Thymus (tissue), 11 donors: ENCODE data around the gene ZFP36. TPM values are rescaled to one million over a fixed set of nuclear protein-coding genes. Genes with fewer than 3 reads are reported as not detected.
A peak's percentile ranks its signal among the peaks of the same experiment; 100 is the strongest.

Source experiments
- DNase-seq, 9 donors: peaks; one replicate each; pipeline ENCODE4 v3.0.0-alpha.2; 2013; ENCODE audit warnings: low spot score in 9 of 9, low read depth in 6 of 9, missing footprints in 1 of 9
- H3K27ac ChIP-seq, 2 donors: one replicate each; pipeline ENCODE4 v1.5.1; 2013; ENCODE audit warnings: control low read depth in 1 of 2, low read depth in 1 of 2, low read length in 1 of 2, mild to moderate bottlenecking in 1 of 2, moderate library complexity in 1 of 2
- H3K27me3 ChIP-seq, 2 donors: one replicate each; pipeline ENCODE4 v1.5.1; 2013; ENCODE audit warnings: low read length in 1 of 2; ENCODE audit not compliant: control insufficient read depth in 2 of 2, insufficient read depth in 1 of 2
- H3K36me3 ChIP-seq, 2 donors: one replicate each; pipeline ENCODE4 v1.5.1; 2013; ENCODE audit warnings: low read length in 1 of 2, mild to moderate bottlenecking in 1 of 2, moderate library complexity in 1 of 2; ENCODE audit not compliant: control insufficient read depth in 2 of 2, insufficient read depth in 2 of 2
- H3K4me1 ChIP-seq, 2 donors: one replicate each; pipeline ENCODE4 v1.5.1; 2013; ENCODE audit warnings: low read length in 2 of 2; ENCODE audit not compliant: control insufficient read depth in 2 of 2, insufficient read depth in 2 of 2
- H3K4me3 ChIP-seq, 2 donors: one replicate each; pipeline ENCODE4 v1.5.1; 2013; ENCODE audit warnings: low read length in 2 of 2, control low read depth in 1 of 2, mild to moderate bottlenecking in 1 of 2
- H3K9me3 ChIP-seq, 2 donors: one replicate each; pipeline ENCODE4 v1.5.1; 2013; ENCODE audit warnings: low read length in 1 of 2, mild to moderate bottlenecking in 1 of 2; ENCODE audit not compliant: control insufficient read depth in 2 of 2, insufficient read depth in 1 of 2
- WGBS: extraction: QIAGEN DNeasy Blood & Tissue Kit; methylation state at CpG from one replicate; pipeline ENCODE4 v1.1.7; 2013; 5-methylcytosine and 5-hydroxymethylcytosine counted together
- polyA plus RNA-seq: library from polyadenylated mRNA; stranded (reverse); fragments of 200-250 nt; gene quantifications from one replicate; pipeline ENCODE4 v1.2.3, GENCODE V29; 2013
- total RNA-seq: library from RNA; stranded (reverse); fragments of 120-200 nt; gene quantifications from one replicate; pipeline ENCODE4 v1.2.4, GENCODE V29; 2013
- donor health status: healthy.

Gene ZFP36
- total and polyA plus RNA-seq, 2 donors, result 15.8 to 250 TPM

- peak in 5 of 9 donors; percentile 58 to 84 (median 70) for DNase-seq
- Histone ChIP-seq H3K27ac (peak overlapping the region; percentile 99 to 100), H3K9me3 (peaks cover 0 to 6% of the 10 kb centered on the region in 2 donors), H3K27me3 (peaks cover 0 to 2% of the 10 kb centered on the region in 2 donors), H3K4me1 (peaks cover 30 to 70% of the 10 kb centered on the region in 2 donors), H3K36me3 (peaks cover 15% of the 10 kb centered on the region in 2 donors), H3K4me3 (peak overlapping the region; percentile 99 to 100)
- WGBS, result 3% methylated on average over 52 of the region's 52 CpGs
Observed at GRCh38 chr19:39409208-39410016, 2.8 kb downstream of the ZFP36 start.

GRCh38 chr19:39410017-39410830 is 3.6 kb downstream of the ZFP36 start:
- Histone ChIP-seq H3K27me3 (peaks cover 0 to 2% of the 10 kb centered on the region in 2 donors), H3K27ac (peak overlapping the region; percentile 99 to 100), H3K9me3 (peaks cover 0 to 6% of the 10 kb centered on the region in 2 donors), H3K4me1 (peaks cover 29 to 72% of the 10 kb centered on the region in 2 donors), H3K4me3 (peak overlapping the region; percentile 99 to 100), H3K36me3 (peaks cover 15 to 19% of the 10 kb centered on the region in 2 donors)
- WGBS, result 5% methylated on average over 35 of the region's 35 CpGs
- peak in 3 of 9 donors; percentile 61 to 78 (median 63) for DNase-seq

GRCh38 chr19:39410831-39411080 is 4.1 kb downstream of the ZFP36 start:
- peak overlapping the region; percentile 99 to 100 for H3K4me3 ChIP-seq
- 86% methylated on average over 1 of the region's 1 CpG for WGBS
- H3K27ac ChIP-seq, result peak overlapping the region; percentile 99 to 100
- H3K36me3 ChIP-seq, result peaks cover 17 to 25% of the 10 kb centered on the region in 2 donors
- peaks cover 0 to 2% of the 10 kb centered on the region in 2 donors for H3K27me3 ChIP-seq
- H3K4me1 ChIP-seq, result peaks cover 24 to 67% of the 10 kb centered on the region in 2 donors
- H3K9me3 ChIP-seq, result peaks cover 0 to 6% of the 10 kb centered on the region in 2 donors
- DNase-seq, result no peak

- DNase-seq, result no peak
- 49% methylated on average over 9 of the region's 9 CpGs for whole genome bisulfite sequencing
- H3K4me3 ChIP-seq, result peak overlapping the region; percentile 17 to 99
- H3K36me3 ChIP-seq, result peaks cover 22 to 30% of the 10 kb centered on the region in 2 donors
- H3K4me1 ChIP-seq, result peaks cover 22 to 62% of the 10 kb centered on the region in 2 donors
- peaks cover 0 to 6% of the 10 kb centered on the region in 2 donors for H3K9me3 ChIP-seq
- peaks cover 0 to 2% of the 10 kb centered on the region in 2 donors for H3K27me3 ChIP-seq
- peak overlapping the region; percentile 99 to 100 for H3K27ac ChIP-seq
Observed at GRCh38 chr19:39411081-39411831, 4.6 kb downstream of the ZFP36 start.

- peak overlapping the region; percentile 99 to 100 for H3K27ac ChIP-seq
- peaks cover 0 to 2% of the 10 kb centered on the region in 2 donors for H3K27me3 ChIP-seq
- peaks cover 0 to 6% of the 10 kb centered on the region in 2 donors for H3K9me3 ChIP-seq
- H3K4me3 ChIP-seq, result peak overlapping the region; percentile 17 to 99
- H3K4me1 ChIP-seq, result peaks cover 22 to 62% of the 10 kb centered on the region in 2 donors
- DNase-seq, result peak; percentile 80 to 97 (median 94)
- H3K36me3 ChIP-seq, result peaks cover 26 to 35% of the 10 kb centered on the region in 2 donors
- WGBS, result under 1% methylated on average over 7 of the region's 7 CpGs
Observed at GRCh38 chr19:39411832-39412099, 5.1 kb downstream of the ZFP36 start.

GRCh38 chr19:39412100-39412866 is 5.6 kb downstream of the ZFP36 start, which contains the start of gene PLEKHG2:
TSS of gene PLEKHG2 (plus strand) at chr19:39412669. CDS start at chr19:39414087, 1,418 bp downstream.
- Histone ChIP-seq H3K36me3 (peaks cover 26 to 40% of the 10 kb centered on the region in 2 donors), H3K4me1 (peaks cover 22 to 57% of the 10 kb centered on the region in 2 donors)

GRCh38 chr19:39412867-39413271 is 6.2 kb downstream of the ZFP36 start:
- Histone ChIP-seq H3K27me3 (no peaks in the 10 kb centered on the region), H3K27ac (peak overlapping the region; percentile 89 to 97), H3K4me3 (peak overlapping the region; percentile 73 to 99), H3K36me3 (peaks cover 28 to 42% of the 10 kb centered on the region in 2 donors), H3K9me3 (no peaks in the 10 kb centered on the region), H3K4me1 (peaks cover 22 to 52% of the 10 kb centered on the region in 2 donors)
- 0% methylated on average over 24 of the region's 24 CpGs for WGBS
- peak in 1 of 9 donors; percentile 71 for DNase-seq

More at GRCh38 chr19:39412100-39412866, 5.6 kb downstream of the ZFP36 start, which contains the start of gene PLEKHG2:
- Histone ChIP-seq H3K9me3 (peaks cover 0 to 1% of the 10 kb centered on the region in 2 donors), H3K27me3 (no peaks in the 10 kb centered on the region), H3K27ac (peak within 1 kb of the TSS; percentile 99 to 100), H3K4me3 (peak within 1 kb of the TSS; percentile 73 to 99)
- under 1% methylated on average over 60 of the region's 60 CpGs for WGBS
- peak; percentile 93 to 100 (median 99) for DNase-seq

- H3K36me3 ChIP-seq, result peaks cover 26 to 40% of the 10 kb centered on the region in 2 donors
- H3K4me3 ChIP-seq, result peak overlapping the region; percentile 73 to 99
- H3K4me1 ChIP-seq, result peaks cover 18 to 47% of the 10 kb centered on the region in 2 donors
- H3K9me3 ChIP-seq, result no peaks in the 10 kb centered on the region
- peak overlapping the region; percentile 89 to 97 for H3K27ac ChIP-seq
- DNase-seq, result peak in 1 of 9 donors; percentile 72
- no peaks in the 10 kb centered on the region for H3K27me3 ChIP-seq
- 3% methylated on average over 54 of the region's 54 CpGs for WGBS
Observed at GRCh38 chr19:39413272-39413910, 6.7 kb downstream of the ZFP36 start.
